GM19099 (cell line): Measurements from ENCODE around the gene PEAK1.

Source experiments
- POLR2A ChIP-seq: IDR thresholded peaks from 3 replicates; pipeline ENCODE4 v1.6.1; 2011; ENCODE audit warnings: low read depth; ENCODE audit not compliant: insufficient read length; ENCODE audit errors: extremely low read depth

The PEAK1 gene

GRCh38 chr15:77327844-77328529 is 91.9 kb downstream of the PEAK1 start:
- no peak for TF ChIP-seq POLR2A

- TF ChIP-seq POLR2A = no peak
These were observed 92.7 kb downstream of the PEAK1 start for GRCh38 chr15:77327168-77327567.

DNA sequence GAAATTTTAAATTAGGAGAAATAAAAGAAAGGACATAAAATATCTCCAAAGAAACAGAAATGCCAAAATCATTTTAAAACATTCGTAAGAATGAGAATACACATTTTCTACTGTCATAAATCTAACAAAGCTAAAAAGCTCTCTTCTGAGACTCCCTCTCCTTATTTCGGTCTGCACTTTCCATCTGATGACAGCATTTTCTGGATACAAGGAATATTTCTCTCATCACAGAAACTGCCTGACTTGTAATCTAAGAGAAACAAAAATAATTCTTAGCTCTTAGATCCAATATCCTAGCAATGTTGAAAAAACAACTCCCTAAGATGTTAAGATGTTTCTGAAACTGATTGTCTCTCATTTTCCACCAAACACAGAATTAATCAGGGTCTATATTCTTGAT is 93.5 kb downstream of the PEAK1 start:
- TF ChIP-seq POLR2A = no peak

- TF ChIP-seq POLR2A = no peak
These were observed 107.4 kb downstream of the PEAK1 start for GRCh38 chr15:77312523-77312922.

DNA sequence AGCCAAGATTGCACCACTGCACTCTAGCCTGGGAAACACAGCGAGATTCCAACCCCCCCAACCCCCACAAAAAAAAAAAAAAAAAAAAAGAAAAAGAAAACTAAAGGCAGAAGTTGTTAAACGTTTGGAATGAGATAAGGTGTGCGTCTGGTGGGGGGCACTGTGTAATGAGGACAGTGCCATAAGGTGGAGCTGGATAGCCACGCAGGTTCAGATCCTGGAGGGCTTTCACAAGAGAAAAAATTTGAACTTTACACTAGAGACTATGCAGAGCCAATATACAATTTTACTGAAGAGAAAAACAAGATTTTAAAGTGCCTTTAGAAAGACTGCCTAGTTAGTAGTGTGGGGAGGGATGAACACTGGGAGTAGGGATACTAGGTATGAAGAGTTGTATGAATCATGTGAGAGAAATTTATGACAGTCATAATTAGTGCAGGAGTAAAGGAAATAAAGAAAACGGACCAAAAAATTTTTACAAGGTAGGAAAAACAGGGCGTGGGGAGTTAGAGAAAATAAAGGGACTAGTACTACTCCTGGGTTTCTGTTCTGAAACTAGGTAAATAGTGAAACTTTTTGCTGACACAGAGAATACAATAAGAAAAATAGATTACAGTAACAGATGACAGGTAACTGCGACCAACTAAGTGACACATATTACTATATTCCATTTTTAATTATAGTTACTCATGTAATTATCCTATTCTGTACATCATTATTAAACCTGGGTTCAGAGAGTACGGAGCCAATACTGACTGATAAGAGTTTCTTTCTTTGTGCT is 108.1 kb downstream of the PEAK1 start:
- TF ChIP-seq POLR2A = no peak

GRCh38 chr15:77311020-77311419 is 108.9 kb downstream of the PEAK1 start:
- no peak for TF ChIP-seq POLR2A

GRCh38 chr15:77309392-77309791 is 110.5 kb downstream of the PEAK1 start:
- TF ChIP-seq POLR2A = no peak

GRCh38 chr15:77305953-77306352 is 114.0 kb downstream of the PEAK1 start:
- no peak for TF ChIP-seq POLR2A

GRCh38 chr15:77296773-77297337 is 123.0 kb downstream of the PEAK1 start:
- TF ChIP-seq POLR2A = no peak

DNA sequence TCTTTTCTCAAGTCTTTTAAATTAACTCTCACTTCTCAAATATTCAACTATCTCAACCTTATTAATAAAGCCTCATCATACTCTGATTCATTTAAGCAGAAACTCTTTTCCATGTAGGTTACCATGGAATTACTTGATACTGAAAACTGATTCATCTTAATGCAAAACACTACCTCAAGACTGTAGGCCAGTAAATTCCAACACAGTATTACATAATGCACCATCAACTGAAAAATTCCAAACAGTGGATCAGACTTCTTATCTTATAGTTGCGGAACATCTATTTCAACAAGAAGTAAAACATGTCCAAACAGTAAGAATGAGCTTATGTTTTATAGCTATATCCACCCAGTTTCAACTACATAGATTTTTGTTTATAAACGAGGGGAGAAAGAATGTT is 124.5 kb downstream of the PEAK1 start:
- no peak for TF ChIP-seq POLR2A

DNA sequence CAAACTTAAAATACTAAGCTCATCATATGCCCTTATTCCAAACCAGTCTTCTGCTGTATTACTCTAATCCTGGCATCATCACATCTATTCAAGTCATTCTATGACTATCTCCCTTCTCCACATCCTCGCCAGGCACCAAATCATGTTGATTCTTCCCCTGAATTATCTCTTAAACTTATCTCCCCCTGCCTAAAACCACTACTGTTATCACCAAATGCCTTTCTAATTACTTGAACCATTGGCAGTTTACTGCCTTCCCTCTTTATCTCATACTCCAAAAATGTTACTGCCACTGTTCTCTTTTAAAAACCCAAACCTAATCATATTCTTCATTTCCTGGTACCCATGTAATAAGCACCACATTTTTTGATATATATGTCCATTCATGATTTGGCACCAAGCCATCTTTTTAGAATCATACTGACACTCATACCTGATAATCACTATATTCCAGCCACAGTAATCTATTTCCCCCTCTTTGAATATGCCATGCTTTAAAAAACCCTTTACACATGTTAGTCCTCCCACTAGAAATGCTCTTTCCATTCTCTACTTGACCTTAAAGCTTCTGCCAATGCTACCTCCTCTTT is 126.8 kb downstream of the PEAK1 start:
- TF ChIP-seq POLR2A = no peak

DNA sequence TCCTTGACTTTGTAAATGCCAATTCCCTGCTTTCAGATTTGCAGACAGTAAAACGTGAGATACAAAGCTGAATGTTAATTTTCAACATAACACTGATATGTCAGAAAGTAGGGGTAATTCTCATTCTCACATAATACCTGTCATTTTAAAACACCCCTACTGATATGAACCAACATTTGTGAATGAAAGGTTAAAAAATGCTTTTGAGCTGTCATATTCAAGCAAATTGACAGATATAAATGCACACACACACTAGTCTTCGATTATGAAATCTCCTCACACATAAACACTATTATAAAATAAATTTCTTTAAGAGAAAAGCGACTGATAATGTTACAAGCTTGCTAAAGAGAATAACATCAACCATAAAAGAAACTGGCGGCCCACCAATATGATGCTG is 128.8 kb downstream of the PEAK1 start:
- no peak for TF ChIP-seq POLR2A

DNA sequence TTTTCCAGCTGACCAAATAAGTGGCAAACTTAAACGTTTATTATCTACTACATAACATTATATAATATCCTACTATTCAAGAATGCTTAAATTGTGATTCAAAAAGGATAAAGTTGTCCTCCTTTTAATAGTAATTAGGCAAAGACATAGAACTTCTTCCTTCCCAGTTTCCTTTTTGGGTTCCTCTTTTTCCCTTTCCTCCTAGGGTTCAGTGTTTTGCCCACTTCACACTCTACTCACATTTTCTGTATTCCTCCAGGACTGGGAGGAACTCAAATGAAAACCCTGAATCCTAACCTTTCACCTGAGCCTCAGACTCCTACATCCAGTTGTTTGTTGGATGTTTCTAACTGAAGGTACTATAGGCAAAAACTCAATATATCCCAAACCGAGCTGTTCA is 132.5 kb downstream of the PEAK1 start:
- no peak for TF ChIP-seq POLR2A

- no peak for TF ChIP-seq POLR2A
These were observed 134.6 kb downstream of the PEAK1 start for GRCh38 chr15:77285057-77285997.

GRCh38 chr15:77282333-77282732 is 137.6 kb downstream of the PEAK1 start:
- TF ChIP-seq POLR2A = no peak
